ENCODE results near the gene ANKRD39. TPM values are rescaled to one million over a fixed set of nuclear protein-coding genes. Genes with fewer than 3 reads are reported as not detected.

The ANKRD39 gene
- total RNA-seq, 3 donors from 2014 or later = 11.2 to 14.1 (median 12.2) TPM

GRCh38 chr2:96895032-96895745 lies 37.4 kb upstream of the ANKRD39 start:
- H3K9me3 ChIP-seq = no peaks in the 10 kb centered on the region
- intact Hi-C loops (cut with DNase I, micrococcal nuclease) = no loop called here
- H3K36me3 ChIP-seq (ENCODE audit: low read depth) = no peaks in the 10 kb centered on the region

GRCh38 chr2:96894151-96894531 lies 36.3 kb upstream of the ANKRD39 start:
- no peaks in the 10 kb centered on the region for H3K9me3 ChIP-seq
- H3K4me1 ChIP-seq (ENCODE audit: low read depth) = peaks cover 14% of the 10 kb centered on the region
- H3K36me3 ChIP-seq (ENCODE audit: low read depth) = no peaks in the 10 kb centered on the region
- TF ChIP-seq CTCF (IDR thresholded peaks at IDR 0.05) = no peak
- no peak overlapping the region for H3K4me3 ChIP-seq
- DNase-seq = no peak
- ATAC-seq = no peak
- intact Hi-C loops (cut with DNase I, micrococcal nuclease) = no loop called here

More at GRCh38 chr2:96895032-96895745, 37.4 kb upstream of the ANKRD39 start:
- no peak overlapping the region for H3K4me3 ChIP-seq
- DNase-seq (no peak), ATAC-seq (peak; percentile 59)
- TF ChIP-seq CTCF (IDR thresholded peaks at IDR 0.05) = no peak
- H3K4me1 ChIP-seq (ENCODE audit: low read depth) = peaks cover 14% of the 10 kb centered on the region

- DNase-seq (no peak), ATAC-seq (no peak)
- H3K36me3 ChIP-seq (ENCODE audit: low read depth) = no peaks in the 10 kb centered on the region
- H3K4me1 ChIP-seq (ENCODE audit: low read depth) = peaks cover 20% of the 10 kb centered on the region
- no peaks in the 10 kb centered on the region for H3K9me3 ChIP-seq
- H3K4me3 ChIP-seq = no peak overlapping the region
- intact Hi-C loops (cut with DNase I, micrococcal nuclease) = no loop called here
- no peak for TF ChIP-seq CTCF (IDR thresholded peaks at IDR 0.05)
Observed at GRCh38 chr2:96893289-96894150, 35.7 kb upstream of the ANKRD39 start.

- TF ChIP-seq CTCF (IDR thresholded peaks at IDR 0.05) = no peak
- intact Hi-C loops (cut with DNase I, micrococcal nuclease) = no loop called here
- no peaks in the 10 kb centered on the region for H3K36me3 ChIP-seq (ENCODE audit: low read depth)
- peaks cover 28% of the 10 kb centered on the region for H3K4me1 ChIP-seq (ENCODE audit: low read depth)
- ATAC-seq = no peak
- peak in 1 of 3 donors; percentile 47 for DNase-seq
- H3K9me3 ChIP-seq = no peaks in the 10 kb centered on the region
- H3K4me3 ChIP-seq = no peak overlapping the region
Observed at GRCh38 chr2:96891591-96892333, 33.9 kb upstream of the ANKRD39 start.

- intact Hi-C loops (cut with DNase I, micrococcal nuclease) = no loop called here
- Histone ChIP-seq H3K4me3 (no peak overlapping the region), H3K9me3 (no peaks in the 10 kb centered on the region), H3K4me1 (ENCODE audit: low read depth) (peaks cover 24% of the 10 kb centered on the region), H3K36me3 (ENCODE audit: low read depth) (no peaks in the 10 kb centered on the region)
- DNase-seq (no peak), ATAC-seq (no peak)
- TF ChIP-seq CTCF (IDR thresholded peaks at IDR 0.05) = no peak
Observed at GRCh38 chr2:96890726-96891385, 33.0 kb upstream of the ANKRD39 start.

Data from mucosa of descending colon (tissue), 3 donors.